Renal pelvis (tissue), 4 donors: Measurements from ENCODE around the gene GMDS. TPM values are rescaled to one million over a fixed set of nuclear protein-coding genes. Genes with fewer than 3 reads are reported as not detected.
"Not testable (repeated sequence)": the region's sequence is repeated elsewhere in the genome, so short reads cannot be mapped to it uniquely, and the experiment has no call there.

ENCODE experiments used
- DNase-seq: peaks from one replicate; pipeline ENCODE4 v3.0.0-alpha.2; 2013
- polyA plus RNA-seq, 3 donors: library from polyadenylated mRNA; unstranded; fragments of 120-200 nt; gene quantifications; one replicate each; pipeline ENCODE4 v1.2.1, GENCODE V29; 2013; ENCODE audit not compliant: insufficient read length in 3 of 3

The GMDS gene
- polyA plus RNA-seq, 3 donors, result 66.8 to 76.2 (median 68.5) TPM

- DNase-seq, result no peak
These were observed 547.6 kb downstream of the GMDS start for GRCh38 chr6:1697688-1698351.

DNA sequence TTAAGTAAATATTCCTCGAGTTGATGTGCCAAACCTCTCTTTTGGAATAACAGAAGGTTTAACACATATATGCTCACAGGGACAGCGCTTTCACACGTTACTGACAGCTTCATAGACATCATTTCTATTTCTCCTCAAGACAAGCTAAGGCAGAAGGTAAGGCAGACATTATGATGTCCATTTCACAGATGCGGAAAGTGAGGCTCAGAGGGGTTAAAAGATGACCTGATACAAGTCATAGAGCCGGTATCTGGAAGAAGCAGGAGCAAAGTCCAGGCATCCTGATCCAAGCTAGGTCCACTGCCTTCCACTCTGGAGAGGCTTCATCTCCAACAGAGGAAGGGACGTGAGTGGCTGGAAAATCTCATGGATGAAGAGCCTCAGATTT is 548.9 kb downstream of the GMDS start:
- DNase-seq, result no peak

DNA sequence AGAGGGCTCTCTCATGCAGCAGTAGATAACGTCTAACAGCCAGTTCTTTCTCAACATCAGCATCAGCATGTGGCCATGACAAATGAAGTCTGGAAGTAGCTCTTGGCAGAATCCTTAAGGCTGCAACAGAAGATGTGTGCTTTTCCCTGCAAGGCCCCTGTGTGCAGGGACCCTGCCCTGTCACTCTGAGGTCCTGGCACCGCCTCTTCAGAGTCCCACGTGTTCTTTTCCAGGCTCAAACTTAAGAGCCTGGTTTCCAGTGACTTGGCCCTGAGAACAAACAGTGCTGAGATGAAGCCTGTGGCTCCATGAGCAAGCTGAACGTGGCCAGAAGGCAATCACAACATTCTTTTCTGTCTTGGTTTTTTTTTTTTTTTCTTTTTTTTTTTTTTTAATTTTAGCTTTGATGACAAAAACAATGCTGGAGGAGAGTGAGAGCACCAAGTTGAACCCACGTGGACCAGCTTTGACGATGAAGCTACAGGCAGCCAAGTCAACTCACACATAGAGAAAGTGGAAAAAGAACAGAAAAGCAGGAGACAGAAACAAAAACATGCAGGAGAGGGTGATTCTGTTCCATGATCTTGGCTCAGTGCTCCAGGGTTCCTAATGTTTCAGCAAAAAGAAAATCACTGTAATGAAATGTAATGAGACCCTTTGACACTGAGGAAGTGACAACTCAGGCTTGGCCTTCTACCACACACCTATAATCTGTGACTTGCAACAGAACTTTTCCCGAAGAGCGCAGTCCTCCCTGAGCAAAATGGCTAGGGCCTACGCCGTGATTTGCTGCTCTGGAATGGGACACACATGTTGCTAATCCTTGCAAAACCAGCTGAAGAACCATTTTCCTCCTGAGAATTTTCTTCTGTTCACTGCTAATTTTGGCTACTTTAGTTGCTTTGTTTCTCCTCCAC is 549.6 kb downstream of the GMDS start:
- no peak for DNase-seq

GRCh38 chr6:1691828-1692227 is 553.6 kb downstream of the GMDS start:
- not testable (repeated sequence) for DNase-seq

- DNase-seq, result not testable (repeated sequence)
These were observed 554.7 kb downstream of the GMDS start for GRCh38 chr6:1690656-1691055.

DNA sequence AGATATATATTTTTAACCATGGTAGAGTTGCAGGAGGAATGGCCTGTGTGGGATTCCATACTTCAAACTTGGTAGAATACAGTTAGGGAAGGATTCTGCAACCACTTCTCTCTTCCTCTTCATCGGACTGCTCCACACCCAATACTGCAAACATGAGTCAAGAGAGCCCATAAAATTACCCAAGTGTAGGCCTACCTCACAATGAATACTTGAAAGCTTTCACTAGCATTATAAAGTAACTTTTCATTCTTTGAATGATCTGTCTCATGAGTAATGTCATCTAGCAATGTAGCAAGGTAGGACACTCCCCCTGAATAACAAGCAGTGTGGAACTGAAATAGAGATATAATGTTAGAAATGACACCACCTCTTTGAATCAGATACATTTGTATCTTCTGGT is 556.3 kb downstream of the GMDS start:
- no peak for DNase-seq

GRCh38 chr6:1688396-1688795 is 557.0 kb downstream of the GMDS start:
- no peak for DNase-seq

DNA sequence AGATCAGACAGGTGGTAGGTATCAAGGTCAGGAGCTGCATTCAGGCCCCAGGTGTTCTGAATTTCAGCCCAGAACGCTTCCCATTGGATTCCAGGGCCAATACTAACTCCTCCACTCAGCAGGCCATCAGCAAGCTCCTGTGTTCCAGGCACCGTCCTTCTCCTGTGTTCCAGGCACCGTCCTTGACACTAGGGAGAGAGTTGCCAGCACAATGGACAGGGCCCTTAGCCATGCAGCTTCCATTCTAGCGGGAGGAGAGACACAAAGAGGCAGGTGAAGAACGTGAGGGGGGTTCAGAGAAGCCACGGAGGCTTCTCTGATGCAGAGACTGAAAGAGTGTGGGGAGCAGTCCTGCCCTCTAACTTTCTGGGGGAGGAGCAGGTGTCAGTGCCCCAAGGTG is 558.0 kb downstream of the GMDS start:
- DNase-seq, result no peak

GRCh38 chr6:1686117-1687098 is 559.0 kb downstream of the GMDS start:
- no peak for DNase-seq

DNA sequence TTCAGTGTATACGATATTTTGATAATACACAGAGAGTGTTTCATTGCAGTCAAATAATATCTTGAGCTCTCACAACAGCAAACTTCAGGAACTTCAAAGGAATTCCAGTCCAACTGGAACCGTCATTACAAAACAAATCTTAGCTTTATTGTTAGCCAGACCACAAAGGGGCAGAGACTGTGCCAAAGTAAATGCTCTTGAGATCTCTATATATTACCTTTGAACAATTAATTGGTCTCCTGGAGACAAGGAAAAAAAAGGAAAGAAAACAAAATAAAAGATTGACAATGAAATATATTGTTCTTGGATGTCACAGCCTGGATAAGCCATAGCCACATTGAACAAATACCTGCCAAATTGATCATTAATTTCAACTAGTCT is 565.7 kb downstream of the GMDS start:
- DNase-seq, result no peak

GRCh38 chr6:1679031-1679687 is 566.2 kb downstream of the GMDS start:
- no peak for DNase-seq

GRCh38 chr6:1678201-1678600 is 567.2 kb downstream of the GMDS start:
- DNase-seq, result no peak

DNA sequence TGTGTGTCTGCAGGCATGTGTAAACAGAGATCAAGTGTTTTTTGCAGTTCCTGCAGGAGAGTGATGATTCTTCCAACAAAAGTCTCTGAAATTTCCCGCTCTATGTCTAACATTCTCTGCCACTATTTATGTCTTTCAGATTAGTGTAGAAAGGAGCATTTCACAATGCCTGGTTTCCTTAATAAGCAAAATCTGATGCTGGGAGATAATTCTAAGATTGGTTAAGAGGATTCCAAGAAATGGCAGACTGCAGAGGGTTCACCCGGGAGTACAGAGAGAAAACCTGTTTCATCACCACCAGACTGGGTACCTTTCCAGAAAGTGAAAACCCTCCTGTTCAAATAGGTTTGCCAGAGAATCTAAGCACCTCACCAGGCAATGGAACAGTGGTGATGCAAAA is 573.0 kb downstream of the GMDS start:
- no peak for DNase-seq

GRCh38 chr6:1670711-1671462 is 574.5 kb downstream of the GMDS start:
- DNase-seq, result no peak

- no peak for DNase-seq
These were observed 575.4 kb downstream of the GMDS start for GRCh38 chr6:1669996-1670395.

GRCh38 chr6:1668456-1668855 is 576.9 kb downstream of the GMDS start:
- DNase-seq, result not testable (repeated sequence)

- DNase-seq, result no peak
These were observed 577.6 kb downstream of the GMDS start for GRCh38 chr6:1667805-1668175.

GRCh38 chr6:1667012-1667804 is 578.2 kb downstream of the GMDS start:
- DNase-seq, result no peak

- DNase-seq, result no peak
These were observed 580.2 kb downstream of the GMDS start for GRCh38 chr6:1665214-1665613.

GRCh38 chr6:1664329-1664728 is 581.1 kb downstream of the GMDS start:
- DNase-seq, result no peak
